Transverse colon (tissue), 3 donors: ENCODE measurements around the gene LSM10.

ENCODE experiments used
- POLR2A ChIP-seq: fragments of 450-650 bp; IDR thresholded peaks from one replicate; pipeline ENCODE4 v1.6.1; 2016; ENCODE audit warnings: antibody characterized with exemption, mild to moderate bottlenecking, moderate library complexity
- TF ChIP-seq, protein P1 (sequence below), 5 experiments: fragments of 200-600 bp in 3 of 5; fragments of 450-650 bp in 2 of 5; sonication (generic) in 3 of 5; IDR thresholded peaks; 1 replicate in 2 of 5; 2 replicates in 3 of 5; pipeline ENCODE4 v1.5.1; 2016 to 2017; ENCODE audit warnings: antibody characterized with exemption in 5 of 5, inconsistent platforms in 3 of 5, mild to moderate bottlenecking in 2 of 5, moderate library complexity in 1 of 5

DNA sequence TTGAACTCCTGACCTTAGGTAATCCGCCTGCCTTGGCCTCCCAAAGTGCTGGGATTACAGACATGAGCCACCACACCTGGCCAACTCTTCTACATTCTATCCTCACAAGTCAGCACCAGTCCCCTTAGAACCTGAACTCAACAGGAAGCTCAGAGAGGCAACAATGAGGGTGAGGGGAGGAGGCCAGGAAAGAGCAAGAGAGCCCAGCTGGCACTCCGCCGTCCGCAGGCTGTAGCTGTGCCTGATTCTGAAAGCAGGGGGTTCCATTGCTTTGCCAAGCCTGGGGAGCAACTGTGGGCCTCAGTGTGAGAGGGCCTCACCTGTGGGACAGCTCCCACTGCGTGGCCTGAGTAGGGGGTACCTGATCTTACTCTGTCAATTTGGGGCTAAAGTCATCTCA is 30.6 kb downstream of the LSM10 start:
- TF ChIP-seq, protein P1, sequence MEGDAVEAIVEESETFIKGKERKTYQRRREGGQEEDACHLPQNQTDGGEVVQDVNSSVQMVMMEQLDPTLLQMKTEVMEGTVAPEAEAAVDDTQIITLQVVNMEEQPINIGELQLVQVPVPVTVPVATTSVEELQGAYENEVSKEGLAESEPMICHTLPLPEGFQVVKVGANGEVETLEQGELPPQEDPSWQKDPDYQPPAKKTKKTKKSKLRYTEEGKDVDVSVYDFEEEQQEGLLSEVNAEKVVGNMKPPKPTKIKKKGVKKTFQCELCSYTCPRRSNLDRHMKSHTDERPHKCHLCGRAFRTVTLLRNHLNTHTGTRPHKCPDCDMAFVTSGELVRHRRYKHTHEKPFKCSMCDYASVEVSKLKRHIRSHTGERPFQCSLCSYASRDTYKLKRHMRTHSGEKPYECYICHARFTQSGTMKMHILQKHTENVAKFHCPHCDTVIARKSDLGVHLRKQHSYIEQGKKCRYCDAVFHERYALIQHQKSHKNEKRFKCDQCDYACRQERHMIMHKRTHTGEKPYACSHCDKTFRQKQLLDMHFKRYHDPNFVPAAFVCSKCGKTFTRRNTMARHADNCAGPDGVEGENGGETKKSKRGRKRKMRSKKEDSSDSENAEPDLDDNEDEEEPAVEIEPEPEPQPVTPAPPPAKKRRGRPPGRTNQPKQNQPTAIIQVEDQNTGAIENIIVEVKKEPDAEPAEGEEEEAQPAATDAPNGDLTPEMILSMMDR (IDR thresholded peaks at IDR 0.05): no peak
- TF ChIP-seq POLR2A: no peak
